Measurements from ENCODE around the gene MARCHF3.
"Not testable (repeated sequence)": the region's sequence is repeated elsewhere in the genome, so short reads cannot be mapped to it uniquely, and the experiment has no call there.

MARCHF3 gene

DNA sequence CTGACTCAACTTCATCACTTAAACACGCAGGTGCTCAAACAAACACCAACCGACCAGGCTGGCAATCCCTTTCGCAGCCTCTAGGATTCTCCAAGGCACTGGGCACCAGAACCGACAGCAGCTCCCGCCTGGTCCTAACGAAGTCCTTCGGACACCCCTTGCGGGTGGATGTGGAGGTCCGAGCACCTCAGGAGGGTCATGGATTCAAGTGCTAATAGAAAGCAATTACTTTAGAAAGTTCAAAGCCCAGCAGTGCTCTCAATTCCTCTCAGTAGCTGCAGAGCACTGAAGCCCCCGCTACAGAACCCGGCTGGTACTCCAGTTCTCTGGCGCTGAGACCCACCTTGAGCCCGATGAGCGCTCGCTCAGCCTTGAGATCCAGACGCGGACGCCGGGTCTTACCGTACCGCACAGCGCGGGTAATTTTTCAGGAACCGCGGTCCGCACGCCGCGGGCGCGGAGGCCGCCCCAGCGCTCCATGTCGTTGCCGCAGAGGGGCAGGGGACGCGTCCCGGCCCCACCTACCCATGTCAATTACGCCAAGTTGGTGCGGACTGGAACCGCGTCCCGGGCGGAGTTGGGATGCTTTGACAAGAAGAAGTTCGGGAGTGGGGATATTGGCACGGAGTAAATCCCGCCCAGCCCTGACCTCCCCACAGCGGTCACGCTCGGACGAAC lies 638 bp downstream of the MARCHF3 start:
- Mint-ChIP-seq H3K4me3 (peak overlapping the region; percentile 86), H3K27me3 (peaks cover 50% of the 10 kb centered on the region), H3K27ac (peak overlapping the region; percentile 67), H3K4me1 (peaks cover 17% of the 10 kb centered on the region), H3K9me3 (no peaks in the 10 kb centered on the region), H3K36me3 (no peaks in the 10 kb centered on the region)
- CTCF ChIA-PET: interaction anchor here (0.6 to 1.2 kb wide), 5 partner anchors 66 to 691 kb away, joined by 3 to 4 read pairs (median 3); no protein-coding TSS in a partner anchor
- peak; percentile 62 for DNase-seq

DNA sequence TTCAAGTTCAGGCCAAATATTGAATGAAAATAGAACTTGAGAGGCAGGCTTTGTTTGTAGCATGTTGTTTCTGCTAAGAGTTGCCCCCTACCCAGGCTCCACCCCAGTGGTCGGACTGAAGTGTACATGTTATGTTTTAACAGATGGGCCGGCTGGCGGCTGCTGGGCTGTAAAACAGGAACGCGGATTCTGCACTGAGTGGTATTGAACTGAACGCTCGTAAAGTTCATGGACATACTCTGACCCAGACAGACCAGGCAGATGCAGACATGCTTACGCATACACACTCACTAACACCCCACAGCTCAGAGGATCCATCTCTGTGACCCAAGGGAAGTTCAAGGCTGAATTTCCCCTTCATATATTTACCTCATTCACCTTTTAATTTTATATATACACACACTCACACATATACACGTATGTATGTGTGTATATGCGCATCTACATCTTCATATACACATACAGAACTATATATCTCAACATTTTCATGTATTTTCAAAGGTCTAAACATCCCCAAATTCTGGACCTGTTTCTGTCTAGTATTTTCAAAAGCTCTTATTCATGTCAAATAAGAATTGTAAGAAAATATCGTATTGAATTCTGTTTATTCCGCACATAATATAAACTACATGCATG lies 1.4 kb downstream of the MARCHF3 start:
- Mint-ChIP-seq H3K36me3 (no peaks in the 10 kb centered on the region), H3K27me3 (peaks cover 47% of the 10 kb centered on the region), H3K27ac (no peak overlapping the region), H3K9me3 (no peaks in the 10 kb centered on the region), H3K4me3 (peak overlapping the region; percentile 86), H3K4me1 (peaks cover 17% of the 10 kb centered on the region)
- CTCF ChIA-PET: interaction anchor here (0.6 to 1.2 kb wide), 5 partner anchors 65 to 690 kb away, joined by 3 to 4 read pairs (median 3); no protein-coding TSS in a partner anchor
- DNase-seq: no peak

DNA sequence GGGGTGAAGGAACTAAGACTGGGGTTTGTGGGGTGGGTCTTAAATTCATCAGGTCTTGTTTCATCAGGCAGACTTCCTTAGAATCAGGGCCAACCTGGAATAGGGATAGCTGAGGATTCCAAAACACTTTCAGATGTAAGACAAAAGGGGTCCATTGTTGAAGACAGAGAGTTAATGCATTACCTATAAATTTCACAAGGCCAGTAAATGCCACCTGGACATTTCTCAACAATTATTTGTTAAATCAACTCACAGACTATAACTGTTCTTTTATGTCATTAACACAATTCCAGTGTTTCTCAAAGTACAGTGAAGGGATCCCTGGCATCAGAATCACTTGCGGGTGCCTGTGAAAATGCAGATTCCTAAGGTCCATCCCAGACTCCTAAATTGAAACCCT lies 2.8 kb downstream of the MARCHF3 start:
- peaks cover 17% of the 10 kb centered on the region for H3K4me1 Mint-ChIP-seq
- H3K27me3 Mint-ChIP-seq: peaks cover 39% of the 10 kb centered on the region
- DNase-seq: no peak
- H3K4me3 Mint-ChIP-seq: no peak overlapping the region
- H3K36me3 Mint-ChIP-seq: no peaks in the 10 kb centered on the region
- CTCF ChIA-PET: no interaction called here
- no peaks in the 10 kb centered on the region for H3K9me3 Mint-ChIP-seq
- H3K27ac Mint-ChIP-seq: no peak overlapping the region

DNA sequence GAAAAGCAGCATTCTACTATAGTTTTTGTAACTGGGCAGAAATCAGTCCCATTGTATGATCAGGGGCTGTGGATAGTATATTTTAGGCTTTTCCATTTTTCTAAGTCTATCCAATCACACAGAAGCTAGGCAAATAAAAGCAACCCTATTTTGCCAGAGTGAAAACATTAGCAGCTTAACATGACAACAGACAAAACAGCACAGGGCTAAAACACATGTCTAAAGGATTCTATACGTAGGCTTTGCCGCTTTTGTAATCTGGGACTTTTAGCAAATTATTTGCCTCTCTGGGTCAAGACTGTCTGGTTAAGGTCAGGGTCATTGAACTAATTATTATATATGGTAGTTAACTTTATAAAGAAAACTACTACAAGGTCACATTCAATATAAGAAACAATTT lies 4.2 kb downstream of the MARCHF3 start:
- Mint-ChIP-seq H3K27ac (no peak overlapping the region), H3K4me3 (no peak overlapping the region), H3K4me1 (peaks cover 10% of the 10 kb centered on the region), H3K9me3 (no peaks in the 10 kb centered on the region), H3K36me3 (no peaks in the 10 kb centered on the region), H3K27me3 (peaks cover 25% of the 10 kb centered on the region)
- no peak for DNase-seq
- CTCF ChIA-PET: interaction anchor here (0.6 to 1.0 kb wide), 2 partner anchors 9 to 20 kb away, joined by 3 to 4 read pairs; no protein-coding TSS in a partner anchor

DNA sequence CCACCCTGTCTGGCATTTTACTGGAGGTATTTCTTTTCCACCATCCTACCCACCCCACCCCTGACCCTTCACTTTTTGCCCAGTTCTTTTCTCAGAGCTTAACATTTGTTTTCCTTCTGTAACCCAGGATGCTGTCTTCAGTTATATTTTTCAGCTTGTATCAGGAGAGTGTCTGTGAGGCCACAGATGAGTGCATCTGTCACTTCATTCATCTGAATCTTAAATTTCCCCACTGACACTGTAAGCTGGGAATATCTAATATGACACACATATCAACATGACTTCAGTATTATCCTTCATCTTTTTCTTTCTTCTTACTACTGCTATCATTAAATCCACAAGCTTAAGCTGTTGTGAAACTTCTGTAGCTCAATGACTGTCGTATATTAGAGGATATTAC lies 4.9 kb downstream of the MARCHF3 start:
- CTCF ChIA-PET: interaction anchor here (1.0 kb wide), 1 partner anchor 8 kb away, joined by 3 read pairs; no protein-coding TSS in a partner anchor
- H3K4me3 Mint-ChIP-seq: no peak overlapping the region
- H3K36me3 Mint-ChIP-seq: no peaks in the 10 kb centered on the region
- no peak for DNase-seq
- H3K9me3 Mint-ChIP-seq: no peaks in the 10 kb centered on the region
- peaks cover 10% of the 10 kb centered on the region for H3K4me1 Mint-ChIP-seq
- H3K27me3 Mint-ChIP-seq: peaks cover 18% of the 10 kb centered on the region
- H3K27ac Mint-ChIP-seq: no peak overlapping the region

DNA sequence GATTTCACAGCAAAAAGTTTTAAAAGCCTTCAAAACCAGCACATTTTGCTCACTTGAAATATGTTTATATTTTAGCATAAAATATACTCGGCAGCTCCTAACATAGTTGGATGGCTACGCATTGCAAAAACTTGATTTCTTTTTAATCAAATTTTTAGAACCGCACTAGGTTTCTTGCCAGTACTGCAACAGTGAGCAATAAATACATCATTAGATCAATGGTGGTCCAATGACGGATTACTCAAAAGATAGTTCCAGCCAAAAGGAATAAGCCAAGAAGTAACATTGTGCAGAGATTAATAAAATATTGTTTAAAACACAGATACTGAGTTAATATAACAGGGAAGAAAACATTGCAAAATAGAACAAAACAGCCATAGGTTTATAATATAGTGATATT lies 5.5 kb downstream of the MARCHF3 start:
- Mint-ChIP-seq H3K36me3 (no peaks in the 10 kb centered on the region), H3K27me3 (peaks cover 14% of the 10 kb centered on the region), H3K27ac (no peak overlapping the region), H3K4me3 (no peak overlapping the region), H3K9me3 (no peaks in the 10 kb centered on the region), H3K4me1 (peaks cover 10% of the 10 kb centered on the region)
- DNase-seq: no peak
- CTCF ChIA-PET: interaction anchor here (1.0 kb wide), 1 partner anchor 7 kb away, joined by 3 read pairs; no protein-coding TSS in a partner anchor

DNA sequence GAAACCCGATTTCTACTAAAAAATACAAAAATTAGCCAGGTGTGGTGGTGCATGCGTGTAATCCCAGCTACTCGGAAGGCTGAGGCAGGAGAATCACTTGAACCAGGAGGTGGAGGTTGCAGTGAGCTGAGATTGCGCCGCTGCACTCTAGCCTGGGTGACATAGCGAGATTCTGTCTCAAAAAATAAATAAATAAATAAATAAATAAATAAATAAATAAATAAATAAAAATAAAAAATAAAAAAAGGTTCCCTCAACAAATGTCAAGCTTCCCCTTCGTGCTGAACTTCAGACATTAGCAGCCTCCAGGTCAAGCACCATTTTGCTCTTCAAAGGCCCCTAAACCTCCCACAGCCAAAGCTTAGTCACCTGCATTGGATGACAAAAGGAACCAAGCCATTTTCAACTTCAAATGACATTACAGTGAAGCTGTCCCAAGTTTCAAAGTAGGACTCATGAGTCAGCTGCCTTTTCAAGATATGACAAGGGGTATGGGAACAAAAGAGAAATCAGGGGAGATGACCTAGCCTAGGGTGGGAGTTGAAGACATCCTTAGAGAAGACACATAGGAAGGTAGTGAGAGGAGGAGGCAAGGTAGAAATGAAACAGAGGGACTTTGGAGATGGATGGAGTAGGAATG lies 6.7 kb downstream of the MARCHF3 start:
- not testable (repeated sequence) for H3K9me3 Mint-ChIP-seq

DNA sequence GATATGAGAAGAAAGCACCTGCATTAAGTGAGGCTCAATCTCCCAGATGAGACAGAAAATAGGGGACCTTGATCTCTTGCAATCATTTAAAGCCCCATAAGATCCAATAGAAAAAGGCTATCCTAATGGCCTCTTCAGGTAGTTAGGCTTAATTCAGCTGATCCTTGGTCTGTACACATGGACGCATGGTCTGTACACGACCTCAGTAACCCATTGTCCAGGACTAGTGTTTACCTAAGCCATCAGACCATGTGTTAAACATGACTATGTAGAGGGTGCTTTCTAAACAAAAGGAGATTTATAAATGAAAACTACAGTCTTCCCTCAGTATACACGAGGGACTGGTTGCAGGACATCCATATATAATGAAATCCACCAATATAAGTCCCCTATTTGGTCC lies 7.5 kb downstream of the MARCHF3 start:
- CTCF ChIA-PET: no interaction called here
- no peaks in the 10 kb centered on the region for H3K4me1 Mint-ChIP-seq
- DNase-seq: no peak
- H3K4me3 Mint-ChIP-seq: no peak overlapping the region
- H3K36me3 Mint-ChIP-seq: no peaks in the 10 kb centered on the region
- H3K27me3 Mint-ChIP-seq: peaks cover 4% of the 10 kb centered on the region
- H3K27ac Mint-ChIP-seq: no peak overlapping the region
- no peaks in the 10 kb centered on the region for H3K9me3 Mint-ChIP-seq

More for the DNA sequence above, 6.7 kb downstream of the MARCHF3 start:
- DNase-seq, H3K27me3 Mint-ChIP-seq, H3K36me3 Mint-ChIP-seq, H3K4me3 Mint-ChIP-seq, CTCF ChIA-PET, H3K4me1 Mint-ChIP-seq, H3K27ac Mint-ChIP-seq: not testable (repeated sequence)

DNA sequence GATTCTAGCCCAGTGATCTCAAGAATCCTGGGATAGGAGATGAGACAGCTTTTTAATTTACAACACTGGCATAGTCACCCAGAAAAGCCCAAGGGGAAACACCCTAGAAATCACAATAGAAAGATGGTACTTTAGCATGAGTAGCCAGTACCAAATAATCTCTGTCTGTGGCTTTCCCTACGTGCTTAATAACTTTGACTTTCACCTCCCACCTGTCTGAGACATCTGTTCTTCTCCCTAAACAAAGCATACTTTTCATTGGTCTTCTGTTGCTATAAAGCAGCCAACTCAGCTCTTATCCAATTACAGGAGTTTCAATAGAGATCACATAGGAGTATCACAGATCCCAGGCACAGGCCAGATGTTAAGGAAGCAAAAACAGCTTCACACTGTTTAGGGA lies 10.4 kb downstream of the MARCHF3 start:
- peaks cover 1% of the 10 kb centered on the region for H3K36me3 Mint-ChIP-seq
- CTCF ChIA-PET: no interaction called here
- H3K4me1 Mint-ChIP-seq: no peaks in the 10 kb centered on the region
- H3K9me3 Mint-ChIP-seq: peaks cover 2% of the 10 kb centered on the region
- no peak for DNase-seq
- H3K4me3 Mint-ChIP-seq: no peak overlapping the region
- H3K27ac Mint-ChIP-seq: no peak overlapping the region
- H3K27me3 Mint-ChIP-seq: no peaks in the 10 kb centered on the region

DNA sequence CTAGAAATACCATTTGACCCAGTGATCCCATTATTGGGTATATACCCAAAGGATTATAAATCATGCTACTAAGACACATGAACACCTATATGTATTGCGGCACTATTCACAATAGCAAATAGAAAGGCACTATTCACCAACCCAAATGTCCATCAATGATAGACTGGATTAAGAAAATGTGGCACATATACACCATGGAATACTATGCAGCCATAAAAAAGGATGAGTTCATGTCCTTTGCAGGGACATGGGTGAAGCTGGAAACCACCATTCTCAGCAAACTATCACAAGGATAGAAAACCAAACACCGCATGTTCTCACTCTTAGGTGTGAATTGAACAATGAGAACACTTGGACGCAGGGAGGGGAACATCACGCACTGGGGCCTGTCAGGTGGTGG lies 13.6 kb downstream of the MARCHF3 start:
- DNase-seq, H3K4me3 Mint-ChIP-seq, H3K27me3 Mint-ChIP-seq, CTCF ChIA-PET, H3K27ac Mint-ChIP-seq, H3K9me3 Mint-ChIP-seq, H3K36me3 Mint-ChIP-seq, H3K4me1 Mint-ChIP-seq: not testable (repeated sequence)

DNA sequence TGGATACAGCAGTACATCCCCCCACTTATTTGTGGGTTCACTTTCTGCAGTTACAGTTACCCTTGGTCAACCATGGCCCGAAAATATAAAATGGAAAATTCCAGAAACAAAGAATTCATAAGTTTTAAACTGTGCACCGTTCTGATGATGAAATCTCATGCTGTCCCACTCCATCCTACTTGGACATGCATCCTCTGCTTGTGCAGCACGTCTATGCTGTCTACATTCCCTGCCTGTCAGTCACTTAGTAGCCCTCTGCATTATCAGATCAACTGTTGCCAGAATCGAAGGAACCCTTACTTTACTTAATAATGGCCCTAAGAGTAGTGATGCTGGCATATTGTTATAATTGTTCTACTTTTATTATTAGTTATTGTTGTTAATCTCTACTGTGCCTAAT lies 14.6 kb downstream of the MARCHF3 start:
- no peak overlapping the region for H3K27ac Mint-ChIP-seq
- H3K9me3 Mint-ChIP-seq: peaks cover 2% of the 10 kb centered on the region
- no peaks in the 10 kb centered on the region for H3K27me3 Mint-ChIP-seq
- no peak for DNase-seq
- CTCF ChIA-PET: no interaction called here
- peaks cover 1% of the 10 kb centered on the region for H3K36me3 Mint-ChIP-seq
- H3K4me1 Mint-ChIP-seq: peaks cover 3% of the 10 kb centered on the region
- no peak overlapping the region for H3K4me3 Mint-ChIP-seq

DNA sequence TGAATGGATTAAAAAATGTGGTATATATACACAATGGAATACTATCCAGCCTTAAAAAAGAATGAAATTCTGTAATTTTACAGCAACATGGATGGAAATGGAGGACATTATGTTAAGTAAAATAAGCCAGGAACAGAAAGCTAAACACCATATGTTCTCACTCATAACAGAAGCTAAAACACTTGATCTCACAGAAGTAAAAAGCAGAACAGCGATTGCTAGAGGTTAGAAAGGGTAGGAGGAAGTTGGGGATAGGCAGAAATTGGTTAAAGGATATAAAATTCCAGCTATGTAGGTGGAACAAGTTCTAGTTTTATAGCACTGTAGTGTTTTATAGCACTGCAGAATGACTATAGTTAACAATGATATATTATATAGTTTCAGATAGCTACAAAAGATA lies 15.8 kb downstream of the MARCHF3 start:
- peaks cover 3% of the 10 kb centered on the region for H3K4me1 Mint-ChIP-seq
- DNase-seq: no peak
- CTCF ChIA-PET: no interaction called here
- H3K27ac Mint-ChIP-seq: no peak overlapping the region
- H3K4me3 Mint-ChIP-seq: no peak overlapping the region
- peaks cover 2% of the 10 kb centered on the region for H3K9me3 Mint-ChIP-seq
- H3K36me3 Mint-ChIP-seq: peaks cover 1% of the 10 kb centered on the region
- no peaks in the 10 kb centered on the region for H3K27me3 Mint-ChIP-seq

DNA sequence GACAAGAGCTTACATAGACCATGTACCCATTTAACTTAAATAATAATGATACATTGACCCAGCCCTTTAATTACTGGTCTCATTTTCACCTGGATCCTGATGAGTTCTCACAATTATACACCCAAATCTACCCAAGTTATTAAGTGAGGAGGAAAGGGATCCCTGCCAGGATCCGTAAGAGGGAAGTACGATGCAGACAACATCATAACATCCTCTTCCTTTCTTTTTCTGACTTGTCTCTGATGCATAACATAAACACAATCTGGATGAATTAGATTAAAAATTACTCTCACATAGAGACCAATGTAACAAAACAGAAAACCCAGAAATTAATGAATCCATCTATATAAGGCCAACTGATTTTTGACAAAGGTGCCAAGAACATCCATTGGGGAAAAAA lies 17.0 kb downstream of the MARCHF3 start:
- Mint-ChIP-seq H3K4me3 (no peak overlapping the region), H3K27ac (no peak overlapping the region), H3K4me1 (peaks cover 3% of the 10 kb centered on the region), H3K27me3 (no peaks in the 10 kb centered on the region), H3K9me3 (peaks cover 2% of the 10 kb centered on the region), H3K36me3 (peaks cover 1% of the 10 kb centered on the region)
- no peak for DNase-seq
- CTCF ChIA-PET: interaction anchor here (1.4 kb wide), 1 partner anchor 112 kb away, joined by 3 read pairs; no protein-coding TSS in a partner anchor

DNA sequence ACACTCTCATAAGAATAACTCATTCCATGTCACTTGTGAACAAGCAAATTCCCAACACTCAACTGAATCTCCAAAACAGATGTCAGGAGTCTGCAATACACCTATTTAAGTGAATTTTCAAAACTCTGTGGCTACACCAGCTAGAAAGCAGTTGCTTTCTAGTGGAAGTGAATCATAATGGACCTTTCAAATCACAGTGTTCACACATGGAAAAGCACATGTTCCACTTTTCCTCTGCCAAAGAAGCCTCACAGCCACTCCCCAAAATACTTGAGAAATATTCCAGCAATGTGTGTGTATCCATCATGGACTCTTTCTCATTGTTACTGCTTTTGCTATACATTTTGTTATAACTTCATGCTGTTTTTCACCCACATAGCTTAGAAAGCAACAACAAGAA lies 17.4 kb downstream of the MARCHF3 start:
- Mint-ChIP-seq H3K27ac (no peak overlapping the region), H3K4me3 (no peak overlapping the region), H3K36me3 (peaks cover 1% of the 10 kb centered on the region), H3K27me3 (no peaks in the 10 kb centered on the region), H3K4me1 (peaks cover 3% of the 10 kb centered on the region), H3K9me3 (peaks cover 2% of the 10 kb centered on the region)
- DNase-seq: no peak
- CTCF ChIA-PET: interaction anchor here (1.4 kb wide), 1 partner anchor 111 kb away, joined by 3 read pairs; no protein-coding TSS in a partner anchor

All from activated naive CD4-positive, alpha-beta T cell treated with anti-CD3 and anti-CD28 coated beads, Interleukin-2, amount 10 ng/mL, durations not matched to agents 7 days and 5 days (primary cell).